GM19372 (cell line): ENCODE results near the gene MRPS23.

Source experiments
- ATAC-seq: cut with Tn5 transposase; IDR thresholded peaks from one replicate; pipeline ENCODE4 v1.9.1; 2021; ENCODE audit warnings: mild to moderate bottlenecking, low read depth, moderate library complexity; ENCODE audit not compliant: unreplicated experiment

The MRPS23 gene

GRCh38 chr17:57808882-57809281 lies 41.0 kb downstream of the MRPS23 start:
- ATAC-seq = no peak

DNA sequence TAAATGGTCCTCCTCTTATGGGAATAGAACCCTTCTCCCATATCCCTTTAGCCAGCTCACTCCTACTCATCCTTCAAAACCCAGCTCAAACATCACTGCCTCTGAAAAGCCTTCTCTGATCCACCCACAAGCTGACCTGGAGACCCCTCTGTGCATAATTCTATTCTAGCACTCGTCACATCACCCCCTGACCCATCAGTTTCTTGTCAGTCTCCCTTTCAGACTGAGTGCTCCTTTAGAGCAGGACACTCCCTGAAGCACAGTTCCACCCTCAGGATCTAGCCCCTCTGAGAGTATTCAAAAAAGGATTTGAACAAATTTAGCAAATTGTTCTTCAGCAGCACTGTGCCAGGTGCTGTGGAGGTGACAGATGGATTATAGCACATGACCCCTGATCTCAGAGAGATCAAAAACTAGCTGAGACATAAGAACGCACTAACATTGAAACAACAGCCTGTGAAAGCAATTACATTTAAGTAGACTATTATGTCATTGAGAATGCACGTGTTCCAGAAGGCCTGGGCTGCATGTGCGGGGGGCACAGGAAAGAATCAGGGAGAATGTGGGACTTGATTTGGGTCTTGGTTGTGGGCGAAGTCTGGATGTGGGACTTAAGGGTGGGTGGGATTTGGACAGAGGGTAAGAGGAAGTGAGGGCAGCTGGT lies 43.5 kb downstream of the MRPS23 start:
- ATAC-seq = no peak

GRCh38 chr17:57803021-57803420 lies 46.8 kb downstream of the MRPS23 start:
- ATAC-seq = no peak

GRCh38 chr17:57801044-57801711 lies 48.7 kb downstream of the MRPS23 start:
- ATAC-seq = no peak

- ATAC-seq = no peak
Measured at GRCh38 chr17:57794841-57795240, 55.0 kb downstream of the MRPS23 start.

- ATAC-seq = no peak
Measured at GRCh38 chr17:57788725-57789124, 61.1 kb downstream of the MRPS23 start.

GRCh38 chr17:57785022-57785421 lies 64.8 kb downstream of the MRPS23 start:
- ATAC-seq = no peak
